ENCODE data around the gene PCBP1.
"Not testable (repeated sequence)": the region's sequence is repeated elsewhere in the genome, so short reads cannot be mapped to it uniquely, and the experiment has no call there.

PCBP1 gene

GRCh38 chr2:70078384-70078783 is 8.9 kb upstream of the PCBP1 start:
- no peak for DNase-seq (ENCODE audit: low read depth)
- H3K4me3 ChIP-seq (ENCODE audit: low read depth, low read length) = no peak overlapping the region

GRCh38 chr2:70080610-70081200 is 6.6 kb upstream of the PCBP1 start:
- DNase-seq (ENCODE audit: low read depth) = no peak

DNA sequence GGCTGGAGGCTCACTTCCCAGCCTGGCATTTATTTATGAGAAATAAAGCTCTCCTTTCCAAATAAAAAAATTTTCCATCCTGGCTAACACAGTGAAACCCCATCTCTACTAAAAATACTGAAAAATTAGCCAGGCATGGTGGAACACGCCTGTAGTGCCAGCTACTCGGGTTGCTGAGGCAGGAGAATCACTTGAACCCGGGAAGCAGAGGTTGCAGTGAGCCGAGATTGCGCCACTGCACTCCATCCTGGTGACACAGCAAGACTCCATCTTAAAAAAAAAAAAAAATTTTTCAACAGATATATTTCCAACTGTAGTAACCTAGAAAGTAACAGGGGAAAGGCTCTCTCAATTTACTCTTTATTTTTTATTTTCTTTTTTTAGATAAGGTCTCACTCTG is 6.1 kb upstream of the PCBP1 start:
- no peak for DNase-seq (ENCODE audit: low read depth)
- H3K4me3 ChIP-seq (ENCODE audit: low read depth, low read length) = no peak overlapping the region

More at GRCh38 chr2:70080610-70081200, 6.6 kb upstream of the PCBP1 start:
- no peak overlapping the region for H3K4me3 ChIP-seq (ENCODE audit: low read depth, low read length)

DNA sequence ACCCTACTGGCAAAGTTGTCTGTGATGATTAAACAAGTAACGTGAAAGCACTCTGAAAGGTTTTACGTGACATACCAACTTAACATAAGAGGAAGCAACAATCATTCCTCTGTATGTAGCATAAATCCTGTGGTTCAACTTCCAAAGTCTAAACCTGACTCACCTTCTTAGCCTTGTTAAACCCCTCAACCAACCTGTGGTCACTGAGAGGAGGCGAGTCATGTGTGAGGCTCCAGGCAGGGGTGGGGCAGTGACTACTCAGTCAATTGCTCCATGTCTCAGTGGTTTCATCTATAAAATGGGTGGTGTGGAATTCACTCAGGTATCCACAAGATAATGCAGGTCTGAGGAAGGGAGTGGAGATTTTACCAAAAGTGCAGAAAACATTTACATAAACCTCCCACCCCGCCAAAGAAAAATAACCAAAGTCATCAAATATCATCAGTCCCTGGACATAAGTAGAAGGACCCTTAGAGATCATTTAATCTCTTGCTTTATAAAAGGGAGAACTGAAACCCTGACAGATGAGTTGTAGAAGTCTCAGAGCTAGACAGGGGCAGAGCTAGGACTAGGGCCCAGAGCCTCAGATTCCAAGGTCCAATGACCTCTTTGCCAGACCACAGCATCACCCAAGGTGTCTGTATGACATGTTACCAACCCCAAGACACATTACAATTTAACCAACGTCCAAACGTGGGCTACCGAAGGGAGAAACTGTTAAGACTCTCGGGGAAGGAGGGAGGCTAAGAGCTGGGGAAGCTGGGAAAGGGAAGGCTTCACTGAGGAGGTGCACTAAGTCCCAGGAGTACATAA is 3.7 kb upstream of the PCBP1 start:
- H3K4me3 ChIP-seq (ENCODE audit: low read depth, low read length) = no peak overlapping the region
- no peak for DNase-seq (ENCODE audit: low read depth)

- no peak overlapping the region for H3K4me3 ChIP-seq (ENCODE audit: low read depth, low read length)
- no peak for DNase-seq (ENCODE audit: low read depth)
Measured at GRCh38 chr2:70084973-70085710, 2.1 kb upstream of the PCBP1 start.

- peak overlapping the region; percentile 62 for H3K4me3 ChIP-seq (ENCODE audit: low read depth, low read length)
- DNase-seq (ENCODE audit: low read depth) = no peak
Measured at GRCh38 chr2:70085711-70086277, 1.5 kb upstream of the PCBP1 start.

- peak; percentile 55 for DNase-seq (ENCODE audit: low read depth)
- H3K4me3 ChIP-seq (ENCODE audit: low read depth, low read length) = peak overlapping the region; percentile 62
Measured at GRCh38 chr2:70086278-70086837, 919 bp upstream of the PCBP1 start.

GRCh38 chr2:70087702-70088597 is 673 bp downstream of the PCBP1 start:
- H3K4me3 ChIP-seq (ENCODE audit: low read depth, low read length) = peak overlapping the region; percentile 80
- DNase-seq (ENCODE audit: low read depth) = no peak

GRCh38 chr2:70088598-70089219 is 1.4 kb downstream of the PCBP1 start:
- peak overlapping the region; percentile 80 for H3K4me3 ChIP-seq (ENCODE audit: low read depth, low read length)
- no peak for DNase-seq (ENCODE audit: low read depth)

DNA sequence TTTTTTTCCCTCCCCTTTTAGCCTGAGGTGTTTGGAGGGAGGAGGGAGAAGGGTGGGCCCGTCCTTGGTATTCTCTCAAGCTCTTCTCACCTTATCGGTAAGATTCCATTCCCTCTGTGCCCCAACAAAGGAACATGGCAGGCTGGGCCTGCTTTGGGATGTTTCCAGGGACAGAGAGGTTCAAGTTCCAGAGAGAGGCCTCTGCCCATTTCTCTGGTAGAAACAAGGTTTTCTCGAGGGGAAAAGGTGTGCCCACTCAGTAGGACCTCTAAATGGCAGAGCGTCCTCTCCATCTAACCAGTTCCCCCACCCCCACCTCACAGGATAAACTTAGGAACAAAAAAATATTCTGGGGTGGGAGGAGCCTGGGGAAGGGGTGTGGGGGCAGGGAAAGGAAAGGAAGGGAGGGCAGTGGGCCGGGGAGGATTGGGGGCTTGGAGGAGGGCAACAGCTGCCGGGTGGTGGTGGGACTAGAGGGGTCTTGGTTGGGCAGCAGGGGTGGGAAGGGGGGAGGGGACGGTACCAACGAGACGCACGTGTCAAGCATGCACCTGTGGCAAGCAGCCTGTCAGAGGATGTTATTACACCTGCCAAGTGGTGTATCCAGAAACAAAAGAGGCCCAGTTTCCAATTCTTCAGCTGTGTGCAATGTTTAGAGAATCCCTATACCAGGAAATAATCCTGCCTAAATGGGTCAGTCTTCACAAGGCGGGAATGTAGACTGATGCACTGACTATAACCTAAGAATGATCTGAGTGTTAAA is 2.1 kb downstream of the PCBP1 start:
- peak; percentile 48 for DNase-seq (ENCODE audit: low read depth)
- peak overlapping the region; percentile 80 for H3K4me3 ChIP-seq (ENCODE audit: low read depth, low read length)

DNA sequence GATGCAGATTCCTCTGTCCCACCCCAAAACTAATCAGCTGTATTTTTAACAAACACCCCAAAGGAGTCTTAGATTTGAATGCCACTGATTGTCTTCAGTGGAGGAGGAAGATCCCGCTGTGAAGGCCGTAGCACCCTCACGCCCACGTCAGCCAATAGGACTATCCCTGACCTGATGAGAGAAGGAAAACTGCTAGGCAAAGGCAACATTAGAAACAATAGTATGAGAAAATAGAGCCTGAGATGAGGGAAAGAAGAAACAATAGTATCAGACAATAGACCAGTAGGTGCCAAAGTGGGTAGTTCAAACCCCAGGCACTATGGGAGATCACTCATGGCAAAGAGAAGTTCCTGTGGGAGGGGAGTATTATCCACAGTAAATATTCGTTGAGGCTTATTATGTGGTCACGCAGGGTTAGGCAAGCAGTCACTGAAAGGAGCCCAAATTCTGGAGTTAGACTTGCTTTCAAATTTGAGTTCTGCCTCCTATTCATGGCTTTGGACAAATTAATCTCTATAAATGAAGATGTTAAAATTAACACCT is 2.8 kb downstream of the PCBP1 start:
- DNase-seq (ENCODE audit: low read depth) = no peak
- H3K4me3 ChIP-seq (ENCODE audit: low read depth, low read length) = peak overlapping the region; percentile 80

- H3K4me3 ChIP-seq (ENCODE audit: low read depth, low read length) = no peak overlapping the region
- DNase-seq (ENCODE audit: low read depth) = no peak
Measured at GRCh38 chr2:70090706-70091334, 3.5 kb downstream of the PCBP1 start.

- H3K4me3 ChIP-seq (ENCODE audit: low read depth, low read length) = no peak overlapping the region
- no peak for DNase-seq (ENCODE audit: low read depth)
Measured at GRCh38 chr2:70091364-70091763, 4.1 kb downstream of the PCBP1 start.

GRCh38 chr2:70091816-70092215 is 4.5 kb downstream of the PCBP1 start:
- DNase-seq (ENCODE audit: low read depth) = no peak
- no peak overlapping the region for H3K4me3 ChIP-seq (ENCODE audit: low read depth, low read length)

DNA sequence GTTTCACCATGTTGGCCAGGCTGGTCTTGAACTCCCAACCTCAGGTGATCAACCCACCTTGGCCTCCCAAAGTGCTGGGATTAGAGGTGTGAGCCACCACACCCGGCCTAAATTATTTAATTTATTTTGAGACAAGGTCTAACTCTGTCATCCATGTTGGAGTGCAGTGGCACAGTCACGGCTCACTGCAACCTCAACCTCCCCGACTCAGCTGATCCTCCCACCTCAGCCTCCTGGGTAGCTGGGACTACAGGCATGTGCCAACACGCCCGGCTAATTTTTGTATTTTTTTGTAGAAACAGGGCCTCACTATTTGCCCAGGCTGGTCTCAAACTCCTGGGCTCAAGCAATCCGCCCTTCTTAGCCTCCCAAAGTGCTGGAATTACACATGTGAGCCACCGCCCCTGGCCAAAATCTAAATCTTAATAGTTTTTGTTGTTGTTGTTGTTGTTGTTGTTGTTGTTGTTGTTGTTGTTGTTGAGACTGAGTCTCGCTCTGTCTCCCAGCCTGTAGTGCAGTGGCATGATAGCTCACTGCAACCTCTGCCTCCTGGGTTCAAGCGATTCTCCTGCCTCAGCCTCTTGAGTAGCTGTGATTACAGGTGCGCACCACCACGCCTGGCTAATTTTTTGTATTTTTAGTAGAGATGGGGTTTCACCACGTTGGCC is 5.4 kb downstream of the PCBP1 start:
- DNase-seq (ENCODE audit: low read depth); H3K4me3 ChIP-seq (ENCODE audit: low read depth, low read length): not testable (repeated sequence)

GRCh38 chr2:70094171-70094977 is 7.1 kb downstream of the PCBP1 start:
- no peak for DNase-seq (ENCODE audit: low read depth)

More at GRCh38 chr2:70094171-70094977, 7.1 kb downstream of the PCBP1 start:
- H3K4me3 ChIP-seq (ENCODE audit: low read depth, low read length) = no peak overlapping the region

Data from skeletal muscle cell (primary cell).